Astrocyte (in vitro differentiated cells and primary cell): ENCODE results near the gene ZNF808.
"Not testable (repeated sequence)": the region's sequence is repeated elsewhere in the genome, so short reads cannot be mapped to it uniquely, and the experiment has no call there.

ENCODE experiments used
- CTCF ChIP-seq: IDR thresholded peaks from 2 replicates; pipeline ENCODE4 v1.5.1; 2011; ENCODE audit warnings: low read depth, mild to moderate bottlenecking, inconsistent platforms, low read length, moderate library complexity; ENCODE audit not compliant: insufficient read depth
- EZH2 ChIP-seq: IDR thresholded peaks from 2 replicates; pipeline ENCODE4 v1.6.1; 2012; ENCODE audit warnings: mild to moderate bottlenecking, low read length, inconsistent platforms; ENCODE audit not compliant: insufficient read depth

GRCh38 chr19:52542541-52542940, 15.1 kb downstream of the ZNF808 start:
- not testable (repeated sequence) for TF ChIP-seq CTCF, EZH2
